ENCODE measurements around the gene FGF18.
"Not testable (repeated sequence)": the region's sequence is repeated elsewhere in the genome, so short reads cannot be mapped to it uniquely, and the experiment has no call there.

Gene FGF18

DNA sequence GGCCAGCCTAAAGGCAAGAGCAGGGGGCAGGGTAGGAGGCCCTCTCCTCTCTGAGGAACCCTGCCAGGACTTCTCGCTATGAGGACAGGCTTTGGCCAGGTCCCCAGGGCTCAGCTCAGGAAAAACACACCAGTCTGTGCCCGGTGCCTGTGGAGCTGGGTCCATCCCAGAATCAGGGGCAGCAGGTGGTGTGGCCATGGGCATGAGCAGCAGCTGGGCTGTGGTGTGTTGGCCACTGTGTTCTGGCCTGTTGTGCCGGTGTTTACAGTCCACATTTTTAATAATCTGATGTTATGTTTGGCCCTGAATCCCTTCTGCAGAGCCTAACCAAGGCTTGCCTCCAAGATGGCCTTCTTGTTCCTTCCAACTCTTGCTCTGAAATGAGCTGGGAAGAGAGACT lies 77.0 kb downstream of the FGF18 start:
- Histone ChIP-seq H4K20me1 (ENCODE audit: insufficient read depth, low read length, poor library complexity, severe bottlenecking) (no peaks in the 10 kb centered on the region), H3K36me3 (ENCODE audit: insufficient read depth, low read length) (no peaks in the 10 kb centered on the region), H3K9ac (ENCODE audit: low read depth, low read length, poor library complexity, severe bottlenecking) (no peak overlapping the region), H3K4me2 (ENCODE audit: low read depth, low read length, poor library complexity, severe bottlenecking) (no peak overlapping the region), H2AFZ (ENCODE audit: low read length) (no peak overlapping the region), H3F3A (ENCODE audit: low read depth) (no peaks in the 10 kb centered on the region), H3K4me1 (ENCODE audit: insufficient read depth, low read length, poor library complexity, severe bottlenecking) (no peaks in the 10 kb centered on the region), H3K9me2 (replicated peaks; ENCODE audit: low read depth, low read length) (no peaks in the 10 kb centered on the region), H3K79me2 (ENCODE audit: insufficient read depth, low read length) (no peaks in the 10 kb centered on the region), H3K9me3 (ENCODE audit: insufficient read depth, low read depth, low read length) (no peaks in the 10 kb centered on the region), H3K27me3 (ENCODE audit: insufficient read depth, low read length, poor library complexity, severe bottlenecking) (no peaks in the 10 kb centered on the region), H3K4me3 (ENCODE audit: low read length, poor library complexity, severe bottlenecking) (no peak overlapping the region)
- TF ChIP-seq EZH2phosphoT487 (IDR thresholded peaks at IDR 0.05; ENCODE audit: borderline replicate concordance) (no peak), CTCF (conservative IDR thresholded peaks at IDR 0.05; ENCODE audit: low read length) (no peak)

DNA sequence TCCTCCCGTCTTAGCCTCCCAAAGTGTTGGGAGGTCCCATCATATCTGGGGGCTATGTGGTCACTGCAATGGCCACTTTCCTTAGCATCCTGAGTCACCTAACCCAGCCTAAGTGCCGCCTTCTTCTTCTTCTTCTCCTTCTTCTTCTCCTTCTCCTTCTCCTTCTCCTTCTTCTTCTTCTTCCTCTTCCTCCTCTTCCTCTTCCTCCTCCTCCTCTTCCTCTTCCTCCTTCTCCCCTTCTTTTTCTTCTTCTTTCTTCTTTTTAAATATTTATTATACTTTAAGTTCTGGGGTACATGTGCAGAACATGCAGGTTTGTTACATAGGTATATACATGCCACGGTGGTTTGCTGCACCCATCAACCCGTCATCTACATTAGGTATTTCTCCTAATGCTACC lies 78.0 kb downstream of the FGF18 start:
- not testable (repeated sequence) for H3F3A ChIP-seq (ENCODE audit: low read depth); H2AFZ ChIP-seq (ENCODE audit: low read length); H3K9me2 ChIP-seq (replicated peaks; ENCODE audit: low read depth, low read length); H3K4me3 ChIP-seq (ENCODE audit: low read length, poor library complexity, severe bottlenecking); H3K79me2 ChIP-seq (ENCODE audit: insufficient read depth, low read length); H3K36me3 ChIP-seq (ENCODE audit: insufficient read depth, low read length); H3K9me3 ChIP-seq (ENCODE audit: insufficient read depth, low read depth, low read length); H3K9ac ChIP-seq (ENCODE audit: low read depth, low read length, poor library complexity, severe bottlenecking); H4K20me1 ChIP-seq (ENCODE audit: insufficient read depth, low read length, poor library complexity, severe bottlenecking); H3K4me1 ChIP-seq (ENCODE audit: insufficient read depth, low read length, poor library complexity, severe bottlenecking); H3K4me2 ChIP-seq (ENCODE audit: low read depth, low read length, poor library complexity, severe bottlenecking); H3K27me3 ChIP-seq (ENCODE audit: insufficient read depth, low read length, poor library complexity, severe bottlenecking)

- H3K79me2 ChIP-seq (ENCODE audit: insufficient read depth, low read length): no peaks in the 10 kb centered on the region
- H3K4me2 ChIP-seq (ENCODE audit: low read depth, low read length, poor library complexity, severe bottlenecking): no peak overlapping the region
- H3K9me2 ChIP-seq (replicated peaks; ENCODE audit: low read depth, low read length): no peaks in the 10 kb centered on the region
- no peak overlapping the region for H3K4me3 ChIP-seq (ENCODE audit: low read length, poor library complexity, severe bottlenecking)
- no peaks in the 10 kb centered on the region for H3K4me1 ChIP-seq (ENCODE audit: insufficient read depth, low read length, poor library complexity, severe bottlenecking)
- H4K20me1 ChIP-seq (ENCODE audit: insufficient read depth, low read length, poor library complexity, severe bottlenecking): no peaks in the 10 kb centered on the region
- H3K9me3 ChIP-seq (ENCODE audit: insufficient read depth, low read depth, low read length): no peaks in the 10 kb centered on the region
- no peaks in the 10 kb centered on the region for H3F3A ChIP-seq (ENCODE audit: low read depth)
- H3K36me3 ChIP-seq (ENCODE audit: insufficient read depth, low read length): no peaks in the 10 kb centered on the region
- H3K9ac ChIP-seq (ENCODE audit: low read depth, low read length, poor library complexity, severe bottlenecking): no peak overlapping the region
- H2AFZ ChIP-seq (ENCODE audit: low read length): no peak overlapping the region
- TF ChIP-seq CTCF (conservative IDR thresholded peaks at IDR 0.05; ENCODE audit: low read length): no peak
- TF ChIP-seq EZH2phosphoT487 (IDR thresholded peaks at IDR 0.05; ENCODE audit: borderline replicate concordance): no peak
- H3K27me3 ChIP-seq (ENCODE audit: insufficient read depth, low read length, poor library complexity, severe bottlenecking): no peaks in the 10 kb centered on the region
Measured at GRCh38 chr5:171498166-171498565, 78.7 kb downstream of the FGF18 start.

DNA sequence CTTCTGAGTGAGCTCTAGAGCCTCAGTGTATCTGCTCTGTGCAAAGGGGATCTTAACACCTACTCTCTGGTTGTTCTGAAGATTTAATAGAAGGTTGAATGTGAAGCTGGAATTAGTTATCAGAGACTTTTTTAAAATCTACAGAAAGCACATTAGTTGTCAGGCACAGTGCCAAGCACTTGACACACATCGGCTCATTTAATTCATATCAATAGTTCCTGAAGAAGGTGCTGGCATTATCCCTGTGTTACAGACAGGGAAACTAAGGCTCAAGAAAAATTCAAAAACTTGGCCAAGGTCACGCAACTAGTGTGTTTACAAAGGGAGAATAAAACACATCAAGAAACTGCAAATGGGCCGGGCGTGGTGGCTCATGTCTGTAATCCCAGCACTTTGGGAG lies 80.2 kb downstream of the FGF18 start:
- no peak overlapping the region for H2AFZ ChIP-seq (ENCODE audit: low read length)
- no peak for TF ChIP-seq CTCF (conservative IDR thresholded peaks at IDR 0.05; ENCODE audit: low read length)
- no peak for TF ChIP-seq EZH2phosphoT487 (IDR thresholded peaks at IDR 0.05; ENCODE audit: borderline replicate concordance)
- no peaks in the 10 kb centered on the region for H3F3A ChIP-seq (ENCODE audit: low read depth)
- no peaks in the 10 kb centered on the region for H3K36me3 ChIP-seq (ENCODE audit: insufficient read depth, low read length)
- no peak overlapping the region for H3K4me3 ChIP-seq (ENCODE audit: low read length, poor library complexity, severe bottlenecking)
- H3K4me2 ChIP-seq (ENCODE audit: low read depth, low read length, poor library complexity, severe bottlenecking): no peak overlapping the region
- H3K9ac ChIP-seq (ENCODE audit: low read depth, low read length, poor library complexity, severe bottlenecking): no peak overlapping the region
- H3K27me3 ChIP-seq (ENCODE audit: insufficient read depth, low read length, poor library complexity, severe bottlenecking): no peaks in the 10 kb centered on the region
- H3K79me2 ChIP-seq (ENCODE audit: insufficient read depth, low read length): no peaks in the 10 kb centered on the region
- no peaks in the 10 kb centered on the region for H3K9me3 ChIP-seq (ENCODE audit: insufficient read depth, low read depth, low read length)
- H3K4me1 ChIP-seq (ENCODE audit: insufficient read depth, low read length, poor library complexity, severe bottlenecking): no peaks in the 10 kb centered on the region
- no peaks in the 10 kb centered on the region for H4K20me1 ChIP-seq (ENCODE audit: insufficient read depth, low read length, poor library complexity, severe bottlenecking)
- H3K9me2 ChIP-seq (replicated peaks; ENCODE audit: low read depth, low read length): no peaks in the 10 kb centered on the region

Measured in Loucy (cell line).